Measurements from ENCODE around the gene GLB1L2.

The GLB1L2 gene

DNA sequence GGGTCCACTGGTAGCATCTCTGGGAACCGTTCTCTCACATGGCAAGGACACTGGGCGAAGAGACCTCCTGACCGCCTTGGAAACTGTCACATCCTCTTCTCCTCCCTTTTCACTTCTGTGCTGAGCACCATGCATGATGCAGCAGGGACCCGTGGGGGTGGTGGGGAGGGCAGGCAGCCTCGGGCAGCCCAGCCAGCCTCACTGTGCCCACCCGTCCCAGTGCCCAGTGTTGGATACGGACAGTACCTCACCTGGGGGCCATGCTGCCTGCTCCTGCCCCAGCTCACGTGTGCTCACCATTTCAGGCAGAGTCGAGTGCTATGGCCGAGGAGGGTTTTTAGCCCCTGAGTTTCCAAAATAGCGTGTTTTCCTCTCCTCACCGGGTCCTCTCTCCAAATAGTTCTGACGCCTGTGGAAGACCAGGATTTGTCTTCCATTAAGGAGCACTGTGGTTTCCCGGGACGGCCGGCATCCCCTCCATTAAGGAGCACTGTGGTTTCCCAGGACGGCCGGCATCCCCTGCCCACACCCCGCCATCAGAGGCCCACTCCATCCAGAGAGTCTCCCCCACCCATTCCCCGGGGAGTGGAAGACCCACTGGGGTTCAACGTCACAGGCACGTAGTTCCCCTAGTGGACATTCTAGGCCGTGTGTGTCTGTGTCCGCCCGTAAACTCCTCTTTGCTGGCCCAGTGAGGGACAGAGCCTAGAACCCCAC lies 57.8 kb downstream of the GLB1L2 start:
- Histone ChIP-seq H3K36me3 (ENCODE audit: control insufficient read depth, insufficient read depth, low read length) (no peaks in the 10 kb centered on the region), H3K27me3 (replicated peaks; ENCODE audit: control insufficient read depth, insufficient read depth, low read length) (no peaks in the 10 kb centered on the region; the same call in 1 of the 2 replicates), H3K4me3 (replicated peaks; ENCODE audit: low read depth, low read length) (no peak overlapping the region)
- TF ChIP-seq, protein P1, sequence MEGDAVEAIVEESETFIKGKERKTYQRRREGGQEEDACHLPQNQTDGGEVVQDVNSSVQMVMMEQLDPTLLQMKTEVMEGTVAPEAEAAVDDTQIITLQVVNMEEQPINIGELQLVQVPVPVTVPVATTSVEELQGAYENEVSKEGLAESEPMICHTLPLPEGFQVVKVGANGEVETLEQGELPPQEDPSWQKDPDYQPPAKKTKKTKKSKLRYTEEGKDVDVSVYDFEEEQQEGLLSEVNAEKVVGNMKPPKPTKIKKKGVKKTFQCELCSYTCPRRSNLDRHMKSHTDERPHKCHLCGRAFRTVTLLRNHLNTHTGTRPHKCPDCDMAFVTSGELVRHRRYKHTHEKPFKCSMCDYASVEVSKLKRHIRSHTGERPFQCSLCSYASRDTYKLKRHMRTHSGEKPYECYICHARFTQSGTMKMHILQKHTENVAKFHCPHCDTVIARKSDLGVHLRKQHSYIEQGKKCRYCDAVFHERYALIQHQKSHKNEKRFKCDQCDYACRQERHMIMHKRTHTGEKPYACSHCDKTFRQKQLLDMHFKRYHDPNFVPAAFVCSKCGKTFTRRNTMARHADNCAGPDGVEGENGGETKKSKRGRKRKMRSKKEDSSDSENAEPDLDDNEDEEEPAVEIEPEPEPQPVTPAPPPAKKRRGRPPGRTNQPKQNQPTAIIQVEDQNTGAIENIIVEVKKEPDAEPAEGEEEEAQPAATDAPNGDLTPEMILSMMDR (IDR thresholded peaks at IDR 0.05; ENCODE audit: insufficient read depth, low read length, poor library complexity, severe bottlenecking), result no peak
- no peak for DNase-seq (ENCODE audit: extremely low read depth, insufficient read length)

DNA sequence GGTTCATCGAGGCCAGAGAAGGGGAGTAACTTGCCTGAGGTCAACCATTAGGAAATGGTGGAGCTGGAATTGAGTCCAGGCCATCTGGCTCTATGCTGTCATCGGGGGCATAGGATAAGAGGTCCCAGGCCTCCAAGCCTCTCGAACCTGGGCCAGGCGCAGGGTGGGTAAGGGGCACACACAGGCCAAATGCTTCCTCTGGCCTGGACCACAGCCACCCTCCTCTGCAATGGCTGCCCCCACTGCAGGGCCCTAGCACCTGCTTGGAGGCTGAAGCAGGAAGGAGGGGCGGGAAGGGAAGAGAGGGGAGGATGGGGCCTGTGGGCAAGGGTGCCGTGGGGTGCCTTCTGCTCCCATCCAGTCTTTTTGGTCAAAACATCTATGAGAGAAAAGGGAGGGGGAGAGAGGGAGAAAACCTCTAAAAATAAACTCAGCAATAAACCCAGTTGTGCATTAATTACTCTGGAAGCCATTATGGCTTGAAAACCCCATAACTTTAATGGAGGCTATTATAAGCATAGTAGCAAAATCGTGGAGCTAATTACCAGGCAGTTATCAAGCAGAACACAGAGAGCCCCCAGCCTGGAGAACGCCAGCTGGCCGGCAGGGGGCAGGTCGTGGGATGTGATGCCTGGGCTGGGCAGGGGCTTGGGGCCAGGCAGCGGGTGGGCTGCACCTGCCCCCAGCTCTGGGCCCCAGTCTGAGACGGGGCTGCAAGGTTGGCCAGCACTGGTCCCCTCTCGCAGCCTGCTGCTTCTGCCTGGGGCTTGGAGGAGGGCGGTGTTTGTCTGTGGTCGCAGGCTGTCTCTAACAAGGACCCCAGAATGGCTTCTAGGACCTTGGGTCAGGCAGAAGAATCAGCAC lies 59.1 kb downstream of the GLB1L2 start:
- DNase-seq (ENCODE audit: extremely low read depth, insufficient read length), result no peak

DNA sequence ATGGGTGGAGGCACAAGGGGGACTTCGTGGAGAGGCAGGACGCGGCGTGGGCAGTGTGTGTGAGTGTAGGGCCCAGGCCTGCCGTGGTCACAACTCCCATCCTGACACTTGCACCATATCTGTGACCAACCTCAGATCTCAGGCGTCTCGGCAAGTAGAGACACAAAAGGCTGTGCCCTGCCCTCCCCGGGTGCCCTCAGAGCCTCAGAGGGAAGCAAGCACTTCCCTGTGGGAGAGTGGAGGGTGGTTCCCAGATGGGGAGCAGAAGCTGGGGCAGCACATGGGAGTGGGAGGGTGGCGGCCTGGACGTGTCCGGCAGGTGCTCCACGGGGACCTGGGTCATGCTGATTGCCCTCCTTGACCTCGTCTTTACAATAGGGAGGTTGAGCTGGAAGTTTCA lies 59.9 kb downstream of the GLB1L2 start:
- H3K4me3 ChIP-seq (replicated peaks; ENCODE audit: low read depth, low read length), result no peak overlapping the region
- H3K36me3 ChIP-seq (ENCODE audit: control insufficient read depth, insufficient read depth, low read length), result no peaks in the 10 kb centered on the region
- H3K27me3 ChIP-seq (replicated peaks; ENCODE audit: control insufficient read depth, insufficient read depth, low read length), result no peaks in the 10 kb centered on the region; the same call in 1 of the 2 replicates
- TF ChIP-seq, protein P1 (IDR thresholded peaks at IDR 0.05; ENCODE audit: insufficient read depth, low read length, poor library complexity, severe bottlenecking), result no peak
- DNase-seq (ENCODE audit: extremely low read depth, insufficient read length), result no peak

More for the DNA sequence above, 59.1 kb downstream of the GLB1L2 start:
- H3K27me3 ChIP-seq (replicated peaks; ENCODE audit: control insufficient read depth, insufficient read depth, low read length), result no peaks in the 10 kb centered on the region; the same call in 1 of the 2 replicates
- TF ChIP-seq, protein P1 (IDR thresholded peaks at IDR 0.05; ENCODE audit: insufficient read depth, low read length, poor library complexity, severe bottlenecking), result peak; percentile 2
- no peak overlapping the region for H3K4me3 ChIP-seq (replicated peaks; ENCODE audit: low read depth, low read length)
- H3K36me3 ChIP-seq (ENCODE audit: control insufficient read depth, insufficient read depth, low read length), result no peaks in the 10 kb centered on the region

DNA sequence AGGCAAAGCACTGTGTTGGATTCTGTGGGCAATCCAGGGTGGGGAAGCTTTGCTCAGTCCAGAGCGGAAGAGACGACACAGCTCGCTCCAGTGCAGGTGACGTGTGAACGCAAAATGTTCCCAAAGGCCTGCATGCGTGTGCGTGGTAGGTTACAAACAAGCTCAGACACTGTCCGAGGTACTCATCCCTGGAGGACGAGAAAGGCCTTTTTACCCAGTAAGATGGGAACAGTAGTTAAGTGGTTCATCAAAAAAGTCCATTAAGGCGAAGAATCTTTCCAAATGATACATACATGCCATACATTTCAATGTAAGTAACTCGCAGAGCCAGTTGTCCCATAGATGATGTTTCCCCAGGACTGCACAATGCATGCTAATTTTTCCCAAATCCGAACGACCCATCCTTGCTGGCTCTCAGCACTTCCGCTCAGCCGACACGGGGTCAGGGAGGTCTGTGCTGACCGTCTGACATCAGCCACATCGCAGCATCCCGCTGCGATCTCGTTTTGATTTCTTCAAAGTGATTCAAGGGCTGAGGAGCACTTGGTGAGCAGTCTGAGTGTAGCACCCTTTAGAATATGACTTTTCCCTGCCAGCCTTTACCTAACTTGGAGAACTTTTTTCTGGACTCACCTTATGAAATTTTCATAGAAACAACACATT lies 61.3 kb downstream of the GLB1L2 start:
- no peak overlapping the region for H3K4me3 ChIP-seq (replicated peaks; ENCODE audit: low read depth, low read length)
- H3K27me3 ChIP-seq (replicated peaks; ENCODE audit: control insufficient read depth, insufficient read depth, low read length), result no peaks in the 10 kb centered on the region; the same call in 1 of the 2 replicates
- H3K36me3 ChIP-seq (ENCODE audit: control insufficient read depth, insufficient read depth, low read length), result no peaks in the 10 kb centered on the region
- DNase-seq (ENCODE audit: extremely low read depth, insufficient read length), result no peak
- TF ChIP-seq, protein P1 (IDR thresholded peaks at IDR 0.05; ENCODE audit: insufficient read depth, low read length, poor library complexity, severe bottlenecking), result no peak

DNA sequence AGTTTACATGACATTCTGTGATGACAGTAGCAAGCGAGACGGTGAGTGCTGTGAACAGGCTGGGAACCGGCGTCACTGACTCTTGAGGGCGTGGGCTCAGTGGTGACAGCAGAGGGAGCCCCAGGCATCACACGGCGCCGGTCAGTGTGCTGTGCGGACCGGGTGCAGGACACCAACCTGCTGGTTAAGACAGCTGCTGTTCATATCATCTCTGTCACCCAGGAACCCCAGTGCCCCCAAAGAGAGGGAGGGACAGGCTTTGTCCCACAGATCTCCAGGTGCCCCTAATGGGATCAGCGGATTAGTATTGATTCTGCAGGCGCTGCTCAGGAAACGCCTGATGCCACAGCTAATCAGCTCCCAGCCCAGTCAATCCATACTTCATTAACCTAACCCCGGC lies 61.9 kb downstream of the GLB1L2 start:
- no peak for DNase-seq (ENCODE audit: extremely low read depth, insufficient read length)
- Histone ChIP-seq H3K36me3 (ENCODE audit: control insufficient read depth, insufficient read depth, low read length) (no peaks in the 10 kb centered on the region), H3K27me3 (replicated peaks; ENCODE audit: control insufficient read depth, insufficient read depth, low read length) (no peaks in the 10 kb centered on the region; the same call in 1 of the 2 replicates), H3K4me3 (replicated peaks; ENCODE audit: low read depth, low read length) (no peak overlapping the region)
- TF ChIP-seq, protein P1 (IDR thresholded peaks at IDR 0.05; ENCODE audit: insufficient read depth, low read length, poor library complexity, severe bottlenecking), result peak; percentile 25

Measured in GM06990 (cell line).